ENCODE measurements around the gene TEPSIN. TPM values are rescaled to one million over a fixed set of nuclear protein-coding genes. Genes with fewer than 3 reads are reported as not detected.

TEPSIN gene
- total and polyA plus RNA-seq, 12 donors = 3.1 to 144 (median 40.6) TPM

DNA sequence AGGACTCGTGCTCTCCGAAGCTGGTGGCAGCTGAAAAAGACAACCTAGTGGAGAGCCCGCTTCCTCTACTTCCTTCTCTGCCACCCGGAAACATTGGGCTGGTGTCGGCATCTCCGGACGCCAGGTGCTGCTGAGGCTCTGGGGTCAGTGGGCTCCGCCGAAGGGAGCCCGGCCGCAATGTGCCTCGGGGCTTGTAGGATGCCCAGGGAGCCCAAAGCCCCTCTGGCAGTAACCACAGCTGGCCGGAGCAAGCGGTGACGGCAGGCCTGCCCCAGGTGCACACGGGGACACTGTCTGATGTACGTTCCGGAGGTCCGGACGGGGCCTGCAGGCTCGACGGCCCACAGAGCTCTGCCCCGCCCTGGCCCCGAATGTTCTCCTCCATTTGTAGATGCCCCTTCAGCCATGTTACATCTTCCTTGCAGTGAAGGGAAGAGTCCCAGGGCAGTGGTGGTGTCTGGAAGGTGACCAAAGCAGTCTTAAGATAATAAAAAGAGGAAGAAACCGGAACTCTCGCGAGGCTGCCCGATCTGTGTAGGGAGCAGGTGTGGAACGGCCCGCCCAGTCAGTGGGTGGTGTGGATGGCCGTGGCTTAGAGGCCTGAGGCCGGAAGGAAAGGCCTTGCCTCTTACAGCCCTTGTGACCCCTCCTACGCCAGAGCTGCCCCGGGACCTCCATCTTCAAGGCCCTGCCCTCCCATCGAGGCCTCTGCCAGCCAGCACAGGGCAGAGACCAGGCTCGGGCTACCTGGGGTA, 22.9 kb upstream of the TEPSIN start:
- no peaks in the 10 kb centered on the region for H3K9me3 ChIP-seq (replicated peaks in 1 of 3)
- TF ChIP-seq, protein P1, sequence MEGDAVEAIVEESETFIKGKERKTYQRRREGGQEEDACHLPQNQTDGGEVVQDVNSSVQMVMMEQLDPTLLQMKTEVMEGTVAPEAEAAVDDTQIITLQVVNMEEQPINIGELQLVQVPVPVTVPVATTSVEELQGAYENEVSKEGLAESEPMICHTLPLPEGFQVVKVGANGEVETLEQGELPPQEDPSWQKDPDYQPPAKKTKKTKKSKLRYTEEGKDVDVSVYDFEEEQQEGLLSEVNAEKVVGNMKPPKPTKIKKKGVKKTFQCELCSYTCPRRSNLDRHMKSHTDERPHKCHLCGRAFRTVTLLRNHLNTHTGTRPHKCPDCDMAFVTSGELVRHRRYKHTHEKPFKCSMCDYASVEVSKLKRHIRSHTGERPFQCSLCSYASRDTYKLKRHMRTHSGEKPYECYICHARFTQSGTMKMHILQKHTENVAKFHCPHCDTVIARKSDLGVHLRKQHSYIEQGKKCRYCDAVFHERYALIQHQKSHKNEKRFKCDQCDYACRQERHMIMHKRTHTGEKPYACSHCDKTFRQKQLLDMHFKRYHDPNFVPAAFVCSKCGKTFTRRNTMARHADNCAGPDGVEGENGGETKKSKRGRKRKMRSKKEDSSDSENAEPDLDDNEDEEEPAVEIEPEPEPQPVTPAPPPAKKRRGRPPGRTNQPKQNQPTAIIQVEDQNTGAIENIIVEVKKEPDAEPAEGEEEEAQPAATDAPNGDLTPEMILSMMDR (IDR thresholded peaks at IDR 0.05) = no peak
- TF ChIP-seq POLR2A (IDR thresholded peaks at IDR 0.05) = no peak
- H3K27ac ChIP-seq = no peak overlapping the region
- H3K4me3 ChIP-seq = no peak overlapping the region
- no peaks in the 10 kb centered on the region for H3K4me1 ChIP-seq (replicated peaks in 1 of 2)
- peaks cover 0 to 81% of the 10 kb centered on the region in 2 donors for H3K36me3 ChIP-seq (replicated peaks in 1 of 2)
- no peak for DNase-seq
- no peaks in the 10 kb centered on the region for H3K27me3 ChIP-seq
- intact Hi-C loops (cut with DNase I) = no loop called here
- 90 to 97% (median 93%) methylated on average over 25 to 36 of the region's 36 CpGs for WGBS, 4 donors

DNA sequence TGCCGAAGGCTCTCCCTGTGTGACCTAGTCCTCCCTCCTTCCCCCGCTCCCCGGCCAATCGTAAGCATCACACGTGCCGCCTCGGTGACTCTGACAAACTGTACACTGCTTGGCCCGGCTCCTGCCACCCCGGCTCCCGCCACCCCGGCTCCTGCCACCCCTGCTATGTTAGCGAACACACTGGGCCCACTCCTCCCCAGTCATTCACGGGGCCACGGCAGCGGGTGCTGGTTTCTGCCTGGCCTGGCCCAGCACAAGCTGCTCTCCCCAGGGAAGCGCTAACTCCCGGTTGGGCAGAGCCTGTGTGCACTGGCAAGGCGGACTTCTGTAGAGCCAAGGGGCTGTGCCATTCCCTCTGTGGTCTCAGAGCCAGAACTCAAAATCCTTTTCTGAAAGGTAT, 22.2 kb upstream of the TEPSIN start:
- Histone ChIP-seq H3K27me3 (no peaks in the 10 kb centered on the region), H3K36me3 (replicated peaks in 1 of 2) (peaks cover 0 to 81% of the 10 kb centered on the region in 2 donors), H3K4me1 (replicated peaks in 1 of 2) (peaks cover 0 to 4% of the 10 kb centered on the region in 2 donors), H3K9me3 (replicated peaks in 1 of 3) (no peaks in the 10 kb centered on the region), H3K27ac (no peak overlapping the region), H3K4me3 (no peak overlapping the region)
- intact Hi-C loops (cut with DNase I) = no loop called here
- WGBS, 4 donors = 86 to 96% (median 94%) methylated on average over 11 to 18 of the region's 18 CpGs
- DNase-seq = no peak
- TF ChIP-seq POLR2A (IDR thresholded peaks at IDR 0.05) = no peak
- TF ChIP-seq, protein P1 (IDR thresholded peaks at IDR 0.05) = no peak

DNA sequence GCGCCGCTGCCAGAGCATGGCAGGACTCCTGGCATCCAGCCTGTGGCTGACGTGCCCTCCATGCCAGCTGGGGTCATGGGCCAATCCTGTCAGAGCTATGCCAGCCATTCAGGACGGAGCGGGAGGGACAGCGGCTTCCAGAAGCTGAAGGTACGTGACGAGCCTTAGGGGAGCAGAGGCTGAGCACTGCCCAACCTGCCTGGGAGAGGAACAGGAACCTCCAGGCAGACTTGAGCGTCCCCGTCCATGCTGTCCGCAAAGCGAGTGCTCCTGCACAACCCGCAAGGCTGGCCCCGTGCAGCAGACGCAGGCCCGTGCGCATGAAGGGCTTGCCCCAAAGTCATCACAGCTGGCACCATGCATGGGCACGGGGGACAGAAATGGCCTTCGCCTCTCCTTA, 21.8 kb upstream of the TEPSIN start:
- Histone ChIP-seq H3K27me3 (no peaks in the 10 kb centered on the region), H3K4me3 (no peak overlapping the region), H3K36me3 (replicated peaks in 1 of 2) (peaks cover 0 to 79% of the 10 kb centered on the region in 2 donors), H3K27ac (no peak overlapping the region), H3K4me1 (replicated peaks in 1 of 2) (peaks cover 0 to 4% of the 10 kb centered on the region in 2 donors), H3K9me3 (replicated peaks in 1 of 3) (no peaks in the 10 kb centered on the region)
- DNase-seq = no peak
- TF ChIP-seq, protein P1 (IDR thresholded peaks at IDR 0.05) = no peak
- no peak for TF ChIP-seq POLR2A (IDR thresholded peaks at IDR 0.05)
- WGBS, 4 donors = 95 to 100% (median 97%) methylated on average over 7 to 19 of the region's 19 CpGs
- intact Hi-C loops (cut with DNase I) = no loop called here

DNA sequence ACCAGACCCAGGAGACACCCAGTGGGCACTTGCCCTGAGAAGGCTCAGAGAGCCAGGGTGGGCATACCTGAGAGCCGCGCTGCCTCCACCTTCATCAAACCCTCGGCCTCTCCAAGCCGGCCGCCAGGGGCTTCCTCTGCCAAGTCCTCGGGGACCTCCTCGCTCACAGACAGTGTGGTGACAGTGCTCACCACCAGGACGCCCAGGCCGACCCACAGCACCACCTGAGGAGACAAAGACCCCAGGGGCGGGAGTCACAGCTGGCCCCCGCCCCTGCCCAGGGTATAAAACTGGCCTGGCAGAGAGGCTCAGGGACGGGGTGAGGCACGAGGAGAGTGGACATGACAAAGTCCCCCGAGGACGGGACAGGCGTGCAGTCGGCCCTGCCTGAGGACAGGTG, 21.3 kb upstream of the TEPSIN start:
- DNase-seq = no peak
- Histone ChIP-seq H3K36me3 (replicated peaks in 1 of 2) (peaks cover 0 to 74% of the 10 kb centered on the region in 2 donors), H3K4me1 (replicated peaks in 1 of 2) (peaks cover 0 to 8% of the 10 kb centered on the region in 2 donors), H3K27ac (no peak overlapping the region), H3K4me3 (no peak overlapping the region), H3K27me3 (no peaks in the 10 kb centered on the region), H3K9me3 (replicated peaks in 1 of 3) (no peaks in the 10 kb centered on the region)
- WGBS, 4 donors = 93 to 100% (median 96%) methylated on average over 6 to 17 of the region's 17 CpGs
- TF ChIP-seq POLR2A (IDR thresholded peaks at IDR 0.05) = no peak
- TF ChIP-seq, protein P1 (IDR thresholded peaks at IDR 0.05) = no peak
- intact Hi-C loops (cut with DNase I) = no loop called here
